Common myeloid progenitor, CD34-positive (primary cell): ENCODE data around the gene SMIM29. TPM values are rescaled to one million over a fixed set of nuclear protein-coding genes. Genes with fewer than 3 reads are reported as not detected.

Source experiments
- CTCF ChIA-PET: fragments of 350-600 bp; sonication (Branson Sonifier 250); formaldehyde crosslinking; loops from one replicate; lab custom pipeline; 2021; ENCODE audit warnings: antibody characterized with exemption; lab: Charles Lee
- POLR2A ChIA-PET: fragments of 350-600 bp; sonication (Branson Sonifier 250); formaldehyde crosslinking; loops from one replicate; lab custom pipeline; 2021; ENCODE audit warnings: antibody characterized with exemption; lab: Charles Lee
- DNase-seq, 3 donors: peaks; one replicate each; pipeline versions ENCODE4 v3.0.0 to v3.0.0-alpha.2; 2013
- H3K27ac ChIP-seq, 2 experiments: 1 replicate in 1 of 2; 2 replicates in 1 of 2; pipeline ENCODE4 v1.7.0; 2013; ENCODE audit warnings: inconsistent platforms in 2 of 2, low read length in 2 of 2, mild to moderate bottlenecking in 2 of 2, low read depth in 1 of 2, moderate library complexity in 1 of 2; ENCODE audit not compliant: severe bottlenecking in 2 of 2, insufficient read depth in 1 of 2, poor library complexity in 1 of 2
- H3K27me3 ChIP-seq, 5 experiments: replicated peaks in 2 of 5; 1 replicate in 3 of 5; 2 replicates in 2 of 5; pipeline versions ENCODE4 v1.6.1 to v1.7.0; 2013; ENCODE audit warnings: low read length in 4 of 5, mild to moderate bottlenecking in 2 of 5, moderate library complexity in 2 of 5, inconsistent platforms in 1 of 5; ENCODE audit not compliant: insufficient read depth in 5 of 5, control insufficient read depth in 4 of 5
- H3K36me3 ChIP-seq, 4 experiments: 1 replicate in 2 of 4; 2 replicates in 2 of 4; pipeline versions ENCODE4 v1.6.1 to v1.7.0; 2013; ENCODE audit warnings: low read length in 3 of 4, control low read depth in 1 of 4, mild to moderate bottlenecking in 1 of 4; ENCODE audit not compliant: control insufficient read depth in 4 of 4, insufficient read depth in 4 of 4
- H3K4me1 ChIP-seq, 4 experiments: 1 replicate in 3 of 4; 2 replicates in 1 of 4; pipeline versions ENCODE4 v1.6.1 to v1.7.1; 2013; ENCODE audit warnings: low read length in 3 of 4, mild to moderate bottlenecking in 3 of 4, control low read depth in 1 of 4, inconsistent platforms in 1 of 4, moderate library complexity in 1 of 4; ENCODE audit not compliant: control insufficient read depth in 4 of 4, insufficient read depth in 4 of 4; ENCODE audit errors: control extremely low read depth in 1 of 4
- H3K4me3 ChIP-seq, 7 experiments: 1 replicate in 4 of 7; 2 replicates in 3 of 7; pipeline versions ENCODE4 v1.5.1 to v1.7.0; 2013; ENCODE audit warnings: mild to moderate bottlenecking in 7 of 7, low read length in 6 of 7, moderate library complexity in 6 of 7, inconsistent platforms in 2 of 7, low read depth in 2 of 7, control low read depth in 1 of 7; ENCODE audit not compliant: insufficient read depth in 4 of 7, control insufficient read depth in 1 of 7; ENCODE audit errors: extremely low read depth in 1 of 7
- H3K9me3 ChIP-seq, 5 experiments: 1 replicate in 4 of 5; 2 replicates in 1 of 5; pipeline versions ENCODE4 v1.6.1 to v1.7.1; 2013; ENCODE audit warnings: low read length in 4 of 5, mild to moderate bottlenecking in 2 of 5, inconsistent platforms in 1 of 5, low read depth in 1 of 5, moderate library complexity in 1 of 5; ENCODE audit not compliant: control insufficient read depth in 4 of 5, insufficient read depth in 2 of 5; ENCODE audit errors: control extremely low read depth in 1 of 5
- whole genome bisulfite sequencing: methylation state at CpG from one replicate; pipeline ENCODE4 v1.1.5; 2013; ENCODE audit not compliant: insufficient coverage; 5-methylcytosine and 5-hydroxymethylcytosine counted together
- polyA plus RNA-seq: library from polyadenylated mRNA; unstranded; fragments of 120-200 nt; gene quantifications from one replicate; pipeline ENCODE4 v1.2.1, GENCODE V29; 2013

Gene SMIM29
- 17.6 TPM for polyA plus RNA-seq

DNA sequence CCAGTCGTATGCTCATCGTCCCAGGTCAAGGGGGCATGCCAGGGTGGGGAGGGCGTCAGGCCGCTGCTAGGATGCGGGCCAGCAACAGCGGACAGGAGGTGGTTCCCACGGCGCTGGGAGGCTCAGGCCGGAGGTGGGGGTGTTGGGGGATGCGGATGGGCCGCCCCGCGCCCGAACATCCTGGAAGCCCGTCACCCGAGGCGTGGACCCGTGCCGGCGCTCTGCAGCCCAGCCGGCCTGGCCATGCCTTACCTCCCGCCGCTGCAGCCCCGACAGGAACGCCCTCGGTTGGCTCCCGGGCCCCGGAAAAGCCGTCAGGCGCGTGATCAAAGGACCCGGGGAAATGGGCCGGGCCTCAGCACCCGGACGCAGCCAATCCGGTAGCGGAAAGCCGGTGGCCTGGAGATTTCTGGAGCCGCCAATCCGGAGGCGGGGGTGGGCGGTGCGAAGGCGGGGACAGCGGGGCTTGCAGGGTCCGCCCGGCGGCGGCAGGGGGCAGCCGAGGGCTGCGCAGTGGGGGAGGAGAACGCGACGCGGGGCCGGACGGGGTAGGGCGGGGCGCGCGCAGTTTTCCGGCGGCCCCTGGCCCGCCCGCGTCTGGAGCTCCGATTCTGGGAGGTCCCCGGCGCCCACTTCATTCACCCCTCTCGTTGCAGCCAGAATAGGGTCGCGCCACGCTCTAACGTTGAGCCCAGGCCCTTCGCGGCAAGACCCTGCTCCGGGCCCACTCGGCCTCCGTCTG is at the start of gene SMIM29:
Gene SMIM29 (minus strand): TSS at position 280 of the 742 bp plus-strand sequence. CDS start 1,215 bp downstream, outside the sequence.
- Histone ChIP-seq H3K4me3 (peak within 1 kb of the TSS; percentile 53 to 94 (median 89)), H3K36me3 (peaks cover 0 to 17% (median 4%) of the 10 kb centered on the region in 4 experiments), H3K27me3 (no peaks in the 10 kb centered on the region), H3K9me3 (no peaks in the 10 kb centered on the region), H3K4me1 (peaks cover 5 to 36% (median 30%) of the 10 kb centered on the region in 4 experiments), H3K27ac (peak within 1 kb of the TSS; percentile 33 to 83)
- ChIA-PET CTCF (interaction anchor here (0.6 to 5.8 kb wide), 44 partner anchors 12 to 274 kb away, joined by 3 to 139 read pairs (median 4); partner anchors contain the start of gene NUDT3), POLR2A (interaction anchor here (0.6 to 2.6 kb wide), 6 partner anchors 12 to 1014 kb away, joined by 4 to 15 read pairs (median 6); partner anchors contain the start of genes HMGA1 and NUDT3)
- DNase-seq = peak; percentile 89 to 95 (median 95)
- WGBS = 0% methylated on average over 67 of the region's 79 CpGs

- H3K4me3 ChIP-seq = peak overlapping the region in 2 of 7 experiments; percentile 6
- peaks cover 4 to 22% (median 18%) of the 10 kb centered on the region in 4 experiments for H3K4me1 ChIP-seq
- 37% methylated on average over 3 of the region's 3 CpGs for WGBS
- no peaks in the 10 kb centered on the region for H3K9me3 ChIP-seq
- peaks cover 3 to 29% (median 19%) of the 10 kb centered on the region in 4 experiments for H3K36me3 ChIP-seq
- no peaks in the 10 kb centered on the region for H3K27me3 ChIP-seq
- ChIA-PET CTCF (interaction anchor here (0.9 to 1.6 kb wide), 5 partner anchors 15 to 119 kb away, joined by 3 to 5 read pairs (median 3); no protein-coding TSS in a partner anchor), POLR2A (interaction anchor here (0.6 kb wide), 1 partner anchor 1734 kb away, joined by 3 read pairs; no protein-coding TSS in a partner anchor)
- DNase-seq = peak; percentile 30 to 88 (median 78)
- H3K27ac ChIP-seq = peak overlapping the region in 1 of 2 experiments; percentile 41
Observed at GRCh38 chr6:34295721-34296120, 46.9 kb upstream of the SMIM29 start.

DNA sequence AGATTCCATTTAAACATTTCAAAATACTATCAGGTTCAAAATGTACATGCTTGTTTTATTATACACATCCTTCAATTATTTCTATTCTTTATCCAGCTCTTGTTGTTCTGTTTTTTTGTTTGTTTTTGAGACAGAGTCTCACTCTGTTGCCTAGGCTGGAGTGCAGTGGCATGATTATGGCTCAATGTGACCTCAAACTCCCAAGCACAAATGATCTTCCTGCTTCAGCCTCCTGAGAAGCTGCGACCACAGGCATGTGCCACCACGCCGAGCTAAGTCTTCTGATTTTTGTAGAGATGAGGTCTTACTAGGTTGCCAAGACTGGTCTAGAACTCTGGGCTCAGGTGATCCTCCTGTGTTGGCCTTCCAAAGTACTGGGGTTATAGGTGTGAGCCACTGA is 44.1 kb upstream of the SMIM29 start:
- WGBS = 96% methylated on average over 3 of the region's 3 CpGs
- H3K36me3 ChIP-seq = peaks cover 3 to 36% (median 20%) of the 10 kb centered on the region in 4 experiments
- POLR2A ChIA-PET = no interaction called here

GRCh38 chr6:34289137-34289536 is 40.3 kb upstream of the SMIM29 start:
- Histone ChIP-seq H3K36me3 (peaks cover 3 to 42% (median 20%) of the 10 kb centered on the region in 4 experiments), H3K4me3 (peak overlapping the region in 1 of 7 experiments; percentile 4), H3K27me3 (no peaks in the 10 kb centered on the region), H3K27ac (peak overlapping the region in 1 of 2 experiments; percentile 38), H3K9me3 (no peaks in the 10 kb centered on the region), H3K4me1 (peaks cover 37 to 61% (median 51%) of the 10 kb centered on the region in 4 experiments)
- ChIA-PET CTCF (interaction anchor here (0.7 to 2.5 kb wide), 3 partner anchors 27 to 126 kb away, joined by 3 to 8 read pairs (median 3); no protein-coding TSS in a partner anchor), POLR2A (interaction anchor here (1.2 kb wide), 1 partner anchor 13 kb away, joined by 3 read pairs; no protein-coding TSS in a partner anchor)
- no peak for DNase-seq
- WGBS = 96% methylated on average over 8 of the region's 11 CpGs

More for the DNA sequence above, 44.1 kb upstream of the SMIM29 start:
- Histone ChIP-seq H3K4me3 (no peak overlapping the region), H3K27me3 (no peaks in the 10 kb centered on the region), H3K4me1 (peaks cover 11 to 30% (median 26%) of the 10 kb centered on the region in 4 experiments), H3K9me3 (no peaks in the 10 kb centered on the region), H3K27ac (no peak overlapping the region)
- CTCF ChIA-PET = no interaction called here
- no peak for DNase-seq

GRCh38 chr6:34288581-34288980 is 39.8 kb upstream of the SMIM29 start:
- POLR2A ChIA-PET = no interaction called here
- H3K4me3 ChIP-seq = peak overlapping the region in 2 of 7 experiments; percentile 2 to 46
- peak overlapping the region in 1 of 2 experiments; percentile 38 for H3K27ac ChIP-seq
- 0% methylated on average over 3 of the region's 5 CpGs for WGBS
- H3K4me1 ChIP-seq = peaks cover 41 to 67% (median 57%) of the 10 kb centered on the region in 4 experiments
- peak in 1 of 3 donors; percentile 50 for DNase-seq
- H3K27me3 ChIP-seq = no peaks in the 10 kb centered on the region
- CTCF ChIA-PET = interaction anchor here (0.7 to 2.5 kb wide), 3 partner anchors 27 to 127 kb away, joined by 3 to 8 read pairs (median 3); no protein-coding TSS in a partner anchor
- H3K9me3 ChIP-seq = no peaks in the 10 kb centered on the region
- H3K36me3 ChIP-seq = peaks cover 3 to 41% (median 17%) of the 10 kb centered on the region in 4 experiments

DNA sequence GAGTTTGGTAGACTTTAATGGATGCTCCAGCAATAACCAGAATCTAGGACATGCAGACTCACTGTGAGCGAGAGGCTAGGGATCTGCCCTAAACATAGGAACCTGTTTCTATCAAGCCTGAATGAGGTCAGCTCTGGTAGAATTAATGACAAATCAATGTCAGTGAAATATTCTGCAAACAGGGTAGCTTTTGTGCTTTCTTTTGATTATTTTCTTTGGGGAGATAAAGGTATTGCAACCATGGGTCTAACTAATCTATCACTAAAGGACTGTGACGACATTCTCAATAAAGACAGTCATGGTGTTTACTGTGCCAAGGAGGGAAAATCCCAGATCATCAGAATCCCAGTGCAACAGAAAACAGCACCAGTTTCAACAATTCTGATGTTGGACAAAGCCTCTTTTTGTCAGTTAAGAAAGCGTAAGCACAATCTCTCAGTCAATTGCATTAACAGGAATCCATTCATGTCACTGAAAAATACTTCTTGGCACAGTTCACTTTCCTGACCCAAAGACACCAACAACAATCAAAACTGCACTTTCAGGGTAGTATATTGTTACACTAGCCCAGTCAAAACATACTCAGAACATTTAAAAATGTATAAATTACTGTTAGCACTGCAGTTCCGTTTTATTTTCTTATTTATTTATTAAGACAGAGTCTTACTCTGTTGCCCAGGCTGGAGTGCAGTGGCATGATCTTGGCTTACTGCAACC is 36.8 kb upstream of the SMIM29 start:
- H3K27me3 ChIP-seq = no peaks in the 10 kb centered on the region
- DNase-seq = no peak
- no peaks in the 10 kb centered on the region for H3K9me3 ChIP-seq
- H3K4me3 ChIP-seq = peak overlapping the region in 2 of 7 experiments; percentile 9 to 53
- peaks cover 0 to 39% (median 5%) of the 10 kb centered on the region in 4 experiments for H3K36me3 ChIP-seq
- POLR2A ChIA-PET = no interaction called here
- 100% methylated on average over 1 of the region's 4 CpGs for WGBS
- peaks cover 44 to 82% (median 71%) of the 10 kb centered on the region in 4 experiments for H3K4me1 ChIP-seq
- CTCF ChIA-PET = interaction anchor here (1.3 kb wide), 1 partner anchor 129 kb away, joined by 3 read pairs; no protein-coding TSS in a partner anchor
- H3K27ac ChIP-seq = peak overlapping the region in 1 of 2 experiments; percentile 49
